ENCODE measurements around the gene PIAS4. TPM values are rescaled to one million over a fixed set of nuclear protein-coding genes. Genes with fewer than 3 reads are reported as not detected.
A peak's percentile ranks its signal among the peaks of the same experiment; 100 is the strongest.

PIAS4 gene
- total and polyA plus RNA-seq, 9 of the 15 experiments (the other 6 are each of a cell fraction or from before 2014, with no cell fraction given): 0.27 to 34.9 (median 14.4) TPM

DNA sequence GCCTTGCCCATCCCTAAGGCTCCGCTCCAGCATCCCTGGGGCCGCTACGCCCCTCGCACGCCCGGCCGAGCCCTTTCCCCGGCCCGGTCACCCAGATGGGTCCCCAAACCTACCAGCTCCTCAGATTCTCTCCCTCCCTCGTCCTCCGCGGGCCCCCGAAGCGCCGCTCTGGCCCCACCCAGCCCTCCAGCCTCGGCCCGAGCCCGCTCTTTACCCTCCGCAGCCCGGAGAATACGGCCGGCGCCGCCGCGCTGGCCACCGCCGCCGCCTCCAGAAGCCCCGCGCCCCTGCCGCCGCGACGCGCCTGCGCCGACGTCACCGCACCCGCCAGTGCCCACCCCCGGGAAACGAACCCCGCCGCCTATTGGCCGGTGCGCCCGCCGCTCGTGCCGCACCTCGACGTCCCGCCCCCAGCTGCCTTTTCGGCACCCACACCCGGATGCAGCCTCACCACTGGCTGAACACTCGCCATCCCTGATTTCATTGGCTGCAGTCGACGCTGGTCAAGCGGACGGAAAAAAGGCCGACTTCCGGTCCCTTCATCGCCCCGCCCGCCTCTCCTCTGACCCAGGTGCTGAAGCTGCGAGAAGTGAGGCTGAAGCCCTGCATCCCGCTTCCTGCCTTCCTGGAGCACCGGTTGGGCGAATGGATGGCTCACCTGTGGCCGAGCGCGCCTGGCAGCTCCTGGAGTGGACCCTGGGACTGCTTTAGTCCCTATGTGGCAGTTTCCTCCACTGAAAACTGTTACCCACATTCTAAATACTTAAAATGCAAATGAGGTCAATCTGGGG is 36.5 kb upstream of the PIAS4 start, which contains the start of gene DAPK3 (continued):
- TF ChIP-seq, protein P1, sequence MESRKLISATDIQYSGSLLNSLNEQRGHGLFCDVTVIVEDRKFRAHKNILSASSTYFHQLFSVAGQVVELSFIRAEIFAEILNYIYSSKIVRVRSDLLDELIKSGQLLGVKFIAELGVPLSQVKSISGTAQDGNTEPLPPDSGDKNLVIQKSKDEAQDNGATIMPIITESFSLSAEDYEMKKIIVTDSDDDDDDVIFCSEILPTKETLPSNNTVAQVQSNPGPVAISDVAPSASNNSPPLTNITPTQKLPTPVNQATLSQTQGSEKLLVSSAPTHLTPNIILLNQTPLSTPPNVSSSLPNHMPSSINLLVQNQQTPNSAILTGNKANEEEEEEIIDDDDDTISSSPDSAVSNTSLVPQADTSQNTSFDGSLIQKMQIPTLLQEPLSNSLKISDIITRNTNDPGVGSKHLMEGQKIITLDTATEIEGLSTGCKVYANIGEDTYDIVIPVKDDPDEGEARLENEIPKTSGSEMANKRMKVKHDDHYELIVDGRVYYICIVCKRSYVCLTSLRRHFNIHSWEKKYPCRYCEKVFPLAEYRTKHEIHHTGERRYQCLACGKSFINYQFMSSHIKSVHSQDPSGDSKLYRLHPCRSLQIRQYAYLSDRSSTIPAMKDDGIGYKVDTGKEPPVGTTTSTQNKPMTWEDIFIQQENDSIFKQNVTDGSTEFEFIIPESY (CRISPR knock-in tag; IDR thresholded peaks at IDR 0.05): 0 out of 2 replicates have a peak, but pooled peaks have one; percentile 31
- no peak for TF ChIP-seq ID3 (CRISPR knock-in tag; IDR thresholded peaks at IDR 0.05)
- no peak for TF ChIP-seq ID3 (tag; IDR thresholded peaks at IDR 0.05)
- no peak for TF ChIP-seq BRD9 (IDR thresholded peaks at IDR 0.05; ENCODE audit: low read depth, partially characterized antibody)
- TF ChIP-seq POLR2AphosphoS2 (IDR thresholded peaks at IDR 0.05; ENCODE audit: low read length): peak; percentile 80
- TF ChIP-seq, protein P2, sequence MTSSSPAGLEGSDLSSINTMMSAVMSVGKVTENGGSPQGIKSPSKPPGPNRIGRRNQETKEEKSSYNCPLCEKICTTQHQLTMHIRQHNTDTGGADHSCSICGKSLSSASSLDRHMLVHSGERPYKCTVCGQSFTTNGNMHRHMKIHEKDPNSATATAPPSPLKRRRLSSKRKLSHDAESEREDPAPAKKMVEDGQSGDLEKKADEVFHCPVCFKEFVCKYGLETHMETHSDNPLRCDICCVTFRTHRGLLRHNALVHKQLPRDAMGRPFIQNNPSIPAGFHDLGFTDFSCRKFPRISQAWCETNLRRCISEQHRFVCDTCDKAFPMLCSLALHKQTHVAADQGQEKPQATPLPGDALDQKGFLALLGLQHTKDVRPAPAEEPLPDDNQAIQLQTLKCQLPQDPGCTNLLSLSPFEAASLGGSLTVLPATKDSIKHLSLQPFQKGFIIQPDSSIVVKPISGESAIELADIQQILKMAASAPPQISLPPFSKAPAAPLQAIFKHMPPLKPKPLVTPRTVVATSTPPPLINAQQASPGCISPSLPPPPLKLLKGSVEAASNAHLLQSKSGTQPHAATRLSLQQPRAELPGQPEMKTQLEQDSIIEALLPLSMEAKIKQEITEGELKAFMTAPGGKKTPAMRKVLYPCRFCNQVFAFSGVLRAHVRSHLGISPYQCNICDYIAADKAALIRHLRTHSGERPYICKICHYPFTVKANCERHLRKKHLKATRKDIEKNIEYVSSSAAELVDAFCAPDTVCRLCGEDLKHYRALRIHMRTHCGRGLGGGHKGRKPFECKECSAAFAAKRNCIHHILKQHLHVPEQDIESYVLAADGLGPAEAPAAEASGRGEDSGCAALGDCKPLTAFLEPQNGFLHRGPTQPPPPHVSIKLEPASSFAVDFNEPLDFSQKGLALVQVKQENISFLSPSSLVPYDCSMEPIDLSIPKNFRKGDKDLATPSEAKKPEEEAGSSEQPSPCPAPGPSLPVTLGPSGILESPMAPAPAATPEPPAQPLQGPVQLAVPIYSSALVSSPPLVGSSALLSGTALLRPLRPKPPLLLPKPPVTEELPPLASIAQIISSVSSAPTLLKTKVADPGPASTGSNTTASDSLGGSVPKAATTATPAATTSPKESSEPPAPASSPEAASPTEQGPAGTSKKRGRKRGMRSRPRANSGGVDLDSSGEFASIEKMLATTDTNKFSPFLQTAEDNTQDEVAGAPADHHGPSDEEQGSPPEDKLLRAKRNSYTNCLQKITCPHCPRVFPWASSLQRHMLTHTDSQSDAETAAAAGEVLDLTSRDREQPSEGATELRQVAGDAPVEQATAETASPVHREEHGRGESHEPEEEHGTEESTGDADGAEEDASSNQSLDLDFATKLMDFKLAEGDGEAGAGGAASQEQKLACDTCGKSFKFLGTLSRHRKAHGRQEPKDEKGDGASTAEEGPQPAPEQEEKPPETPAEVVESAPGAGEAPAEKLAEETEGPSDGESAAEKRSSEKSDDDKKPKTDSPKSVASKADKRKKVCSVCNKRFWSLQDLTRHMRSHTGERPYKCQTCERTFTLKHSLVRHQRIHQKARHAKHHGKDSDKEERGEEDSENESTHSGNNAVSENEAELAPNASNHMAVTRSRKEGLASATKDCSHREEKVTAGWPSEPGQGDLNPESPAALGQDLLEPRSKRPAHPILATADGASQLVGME (CRISPR knock-in tag; IDR thresholded peaks at IDR 0.05): peak; percentile 87; the same call in 1 of the 2 replicates
- 0 out of 6 replicates have a peak, but pooled peaks of 1 of the 3 experiments have one; percentile 3 for TF ChIP-seq CTCF (IDR thresholded peaks at IDR 0.05 in 2 of 3, conservative IDR thresholded peaks at IDR 0.05 in 1 of 3; ENCODE audit: insufficient read depth in 2 of 3, low read depth in 1 of 3, low read length in 3 of 3)
- no peak for TF ChIP-seq HNRNPUL1 (IDR thresholded peaks at IDR 0.05; ENCODE audit: low read length)
- TF ChIP-seq BRF1 (IDR thresholded peaks at IDR 0.05; ENCODE audit: borderline replicate concordance, extremely low read depth, insufficient read length): no peak
- TF ChIP-seq KLF1 (tag; IDR thresholded peaks at IDR 0.05): peak; percentile 66; the same call in 1 of the 2 replicates
- no peak for TF ChIP-seq RBM17 (IDR thresholded peaks at IDR 0.05; ENCODE audit: borderline replicate concordance, low read depth, low read length)
- no peak for TF ChIP-seq MAFF (IDR thresholded peaks at IDR 0.05; ENCODE audit: low read length)
- peak in 1 of 2 experiments; percentile 18; a peak in 2 of 4 replicates for TF ChIP-seq MNT (conservative IDR thresholded peaks at IDR 0.05)
- TF ChIP-seq BHLHE40 (IDR thresholded peaks at IDR 0.05; ENCODE audit: low read length): peak; percentile 92
